Suppressor macrophage (primary cell): Measurements from ENCODE around the gene BEX1.
A peak's percentile ranks its signal among the peaks of the same experiment; 100 is the strongest.
"Not testable (repeated sequence)": the region's sequence is repeated elsewhere in the genome, so short reads cannot be mapped to it uniquely, and the experiment has no call there.

ENCODE experiments used
- DNase-seq, 4 experiments: peaks; one replicate each; pipeline ENCODE4 v3.0.0-alpha.2; 2020 to 2022
- total RNA-seq, 17 experiments: gene quantifications; one replicate each; lab custom pipeline; 2026; ENCODE audit warnings: mixed read lengths in 6 of 17, inconsistent platforms in 3 of 17; lab: John Stamatoyannopoulos, UW

Gene BEX1
- total RNA-seq, result 0.04 to 1.1 (median 0.25) reads per million in 17 experiments

DNA sequence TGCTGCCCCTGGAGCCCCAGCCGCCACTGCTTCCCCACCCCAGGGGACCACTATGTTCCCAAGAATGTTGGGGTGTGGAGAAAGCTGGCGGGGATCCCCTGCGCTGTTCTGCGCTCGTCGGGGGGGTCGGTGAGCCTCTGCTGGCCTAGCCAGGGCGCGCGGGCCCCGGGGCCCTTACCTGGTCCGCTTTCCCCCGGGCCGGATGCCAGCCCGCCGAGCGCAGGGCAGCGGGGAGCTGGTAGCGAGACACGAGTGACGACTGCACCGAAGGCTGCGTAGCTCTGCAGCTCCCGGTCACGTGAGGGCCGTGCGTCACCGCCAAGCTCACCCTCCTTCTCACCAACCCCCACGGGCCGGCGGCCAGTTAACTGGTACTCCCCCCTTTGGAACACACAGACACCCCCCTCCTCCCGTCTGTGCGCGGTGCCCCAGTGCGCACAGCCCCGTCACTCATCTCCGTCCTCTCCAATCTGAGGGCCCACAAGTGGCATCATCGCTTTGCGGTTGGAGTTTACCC is at the start of gene BEX1:
TSS of gene BEX1 (minus strand) at position 254 of the 517 bp plus-strand sequence. CDS start 897 bp downstream, outside the sequence.
- DNase-seq, result peak in 3 of 4 experiments; percentile 12 to 20 (median 15)

DNA sequence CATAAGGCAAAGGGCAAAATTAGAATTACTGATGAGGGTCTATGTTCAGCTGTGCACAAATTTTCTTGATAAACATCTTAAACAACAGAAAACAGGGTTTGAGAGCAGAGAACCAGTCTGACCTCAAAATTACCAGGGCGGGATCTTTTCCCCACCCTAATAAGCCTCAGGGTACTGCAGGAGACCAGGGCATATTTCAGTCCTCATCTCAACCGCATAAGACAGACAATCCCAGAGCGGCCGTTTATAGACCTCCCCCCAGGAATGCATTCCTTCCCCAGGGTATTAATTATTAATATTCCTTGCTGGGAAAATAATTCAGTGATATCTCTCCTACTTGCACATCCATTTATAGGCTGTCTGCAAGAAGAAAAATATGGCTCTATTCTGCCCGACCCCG is 45.5 kb upstream of the BEX1 start:
- DNase-seq, result not testable (repeated sequence)

DNA sequence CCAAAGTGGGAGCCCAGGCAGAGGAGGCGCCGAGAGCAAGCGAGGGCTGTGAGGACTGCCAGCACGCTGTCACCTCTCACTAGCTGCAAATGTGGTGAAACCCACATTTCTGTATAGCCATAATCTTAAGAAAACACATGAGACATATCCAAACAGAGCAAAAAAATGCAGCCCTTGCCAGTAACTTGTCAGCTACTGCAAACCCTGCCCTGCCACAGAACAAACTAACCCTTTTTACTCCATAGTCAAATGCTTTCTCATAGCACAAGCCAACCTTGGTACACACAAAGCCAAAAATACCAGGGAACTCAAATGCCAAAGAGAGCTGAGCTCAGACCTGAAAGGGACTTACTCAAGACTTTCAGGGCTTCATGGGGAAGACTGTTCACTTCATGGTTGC is 43.9 kb upstream of the BEX1 start:
- no peak for DNase-seq

DNA sequence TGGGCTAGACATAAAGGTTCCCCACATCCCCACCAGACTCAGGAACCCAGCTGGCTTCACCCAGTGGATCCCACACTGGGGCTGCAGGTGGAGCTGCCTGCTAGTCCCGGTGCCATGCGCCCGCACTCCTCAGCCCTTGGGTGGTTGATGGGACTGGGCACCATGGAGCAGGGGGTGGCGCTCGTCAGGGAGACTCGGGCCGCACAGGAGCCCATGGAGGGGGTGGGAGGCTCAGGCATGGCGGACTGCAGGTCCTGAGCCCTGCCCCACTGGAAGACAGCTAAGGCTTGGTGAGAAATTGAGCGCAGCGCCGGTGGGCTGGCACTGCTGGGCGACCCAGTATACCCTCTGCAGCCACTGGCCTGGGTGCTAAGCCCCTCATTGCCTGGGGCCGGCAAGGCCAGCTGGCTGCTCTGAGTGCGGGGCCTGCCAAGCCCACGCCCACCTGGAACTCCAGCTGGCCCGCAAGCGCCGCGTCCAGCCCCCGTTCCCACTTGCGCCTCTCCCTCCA is 43.3 kb upstream of the BEX1 start:
- DNase-seq, result not testable (repeated sequence)

DNA sequence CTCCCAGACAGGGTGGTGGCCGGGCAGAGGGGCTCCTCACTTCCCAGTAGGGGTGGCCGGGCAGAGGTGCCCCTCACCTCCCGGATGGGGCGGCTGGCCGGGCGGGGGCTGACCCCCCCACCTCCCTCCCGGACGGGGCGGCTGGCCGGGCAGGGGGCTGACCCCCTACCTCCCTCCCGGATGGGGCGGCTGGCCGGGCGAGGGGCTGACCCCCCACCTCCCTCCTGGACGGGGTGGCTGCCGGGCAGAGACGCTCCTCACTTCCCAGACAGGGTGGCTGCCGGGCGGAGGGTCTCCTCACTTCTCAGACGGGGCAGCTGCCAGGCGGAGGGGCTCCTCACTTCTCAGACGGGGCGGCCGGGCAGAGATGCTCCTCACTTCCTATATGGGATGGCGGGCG is 40.4 kb upstream of the BEX1 start:
- not testable (repeated sequence) for DNase-seq

DNA sequence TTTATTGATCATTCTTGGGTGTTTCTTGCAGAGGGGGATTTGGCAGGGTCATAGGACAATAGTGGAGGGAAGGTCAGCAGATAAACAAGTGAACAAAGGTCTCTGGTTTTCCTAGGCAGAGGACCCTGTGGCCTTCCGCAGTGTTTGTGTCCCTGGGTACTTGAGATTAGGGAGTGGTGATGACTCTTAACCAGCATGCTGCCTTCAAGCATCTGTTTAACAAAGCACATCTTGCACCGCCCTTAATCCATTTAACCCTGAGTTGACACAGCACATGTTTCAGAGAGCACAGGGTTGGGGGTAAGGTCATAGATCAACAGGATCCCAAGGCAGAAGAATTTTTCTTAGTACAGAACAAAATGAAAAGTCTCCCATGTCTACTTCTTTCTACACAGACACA is 39.9 kb upstream of the BEX1 start:
- not testable (repeated sequence) for DNase-seq

DNA sequence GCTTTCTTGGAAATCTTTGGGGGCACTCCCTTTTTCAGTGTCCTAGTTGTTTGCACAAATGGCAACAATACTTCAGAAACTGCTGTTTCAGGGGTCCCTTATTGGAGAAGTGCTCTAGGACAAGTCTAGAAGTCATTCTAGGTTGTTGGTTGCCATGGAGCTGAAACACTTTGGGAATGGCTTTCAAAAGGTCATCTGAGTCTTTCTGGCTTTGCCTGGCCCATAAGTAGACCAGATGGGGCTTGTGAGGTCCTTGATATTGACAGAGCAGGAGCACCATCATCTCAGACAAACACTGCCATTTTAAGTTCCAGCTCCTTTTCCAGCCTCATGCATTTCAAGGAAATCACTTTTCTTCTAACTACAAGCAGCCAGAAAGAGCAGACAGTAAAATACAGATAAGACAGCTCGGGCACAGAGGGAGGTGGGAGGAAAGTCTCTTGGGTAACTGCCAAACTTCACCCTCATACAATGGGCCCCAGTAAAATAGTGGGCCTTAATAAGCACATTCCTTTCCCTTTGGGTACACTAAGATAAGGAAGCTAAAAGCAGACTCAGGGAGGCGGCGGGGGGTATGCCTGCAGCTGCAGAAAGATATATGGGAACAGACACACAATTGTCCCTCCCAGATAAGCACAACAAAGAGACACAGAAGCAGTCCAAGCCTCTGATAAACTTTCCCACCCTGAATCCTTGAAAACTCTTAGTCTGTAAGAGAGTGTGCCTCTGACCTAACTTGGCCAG is 37.5 kb upstream of the BEX1 start:
- no peak for DNase-seq

DNA sequence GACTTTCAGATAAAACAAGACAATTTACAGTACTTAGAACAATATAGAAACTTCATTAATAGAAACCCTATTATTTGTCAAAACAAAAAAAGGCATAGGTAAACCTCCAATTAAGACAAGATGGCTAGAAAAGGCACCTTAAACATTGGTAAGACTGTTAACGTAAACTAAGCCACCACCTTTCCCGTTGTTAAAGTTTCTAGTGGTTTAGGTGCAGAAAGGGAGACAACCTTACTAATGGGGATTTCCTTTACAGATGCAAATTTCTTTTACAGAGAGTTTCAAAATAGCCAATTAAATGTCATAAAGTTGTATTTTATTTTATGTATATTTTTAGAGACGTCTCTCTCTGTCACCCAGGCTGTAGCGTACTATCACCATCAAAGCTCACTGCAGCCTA is 36.5 kb upstream of the BEX1 start:
- DNase-seq, result no peak

DNA sequence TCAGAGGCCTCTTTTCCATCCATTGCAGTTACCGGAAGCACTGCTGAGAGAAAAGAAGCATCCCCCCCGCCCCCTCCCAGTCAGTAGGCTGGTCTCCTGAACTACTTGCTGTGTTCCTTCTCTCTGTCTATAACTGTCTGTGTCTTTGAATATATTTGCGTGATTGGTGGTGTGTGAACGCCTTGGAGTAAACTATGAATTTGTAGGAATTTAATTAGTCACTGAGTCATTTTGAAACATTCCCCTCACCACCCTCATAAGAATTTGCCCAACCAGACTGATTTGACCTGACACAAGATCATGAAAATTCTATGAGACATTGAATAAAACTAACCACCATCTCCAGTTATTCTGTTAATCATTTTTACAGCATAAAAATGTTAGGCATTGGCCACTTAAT is 35.7 kb upstream of the BEX1 start:
- no peak for DNase-seq

DNA sequence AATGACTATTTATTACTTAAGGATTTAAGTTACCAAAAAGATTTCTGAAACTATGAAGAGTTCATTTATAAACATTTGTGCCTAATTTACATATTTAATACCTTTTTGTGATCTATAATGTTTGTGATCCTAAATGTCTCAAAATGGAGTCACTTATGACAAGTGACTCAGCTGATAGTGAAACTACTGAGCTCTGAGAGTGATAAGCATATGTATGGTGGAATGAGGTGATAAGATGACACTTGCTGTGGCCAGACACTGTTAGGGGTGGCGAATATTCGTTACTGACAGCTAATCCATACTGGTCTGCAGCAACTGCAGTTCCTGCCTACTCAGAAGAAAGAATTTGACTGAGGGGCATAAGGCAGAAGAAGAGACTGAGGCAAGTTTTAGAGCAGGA is 34.5 kb upstream of the BEX1 start:
- DNase-seq, result no peak

DNA sequence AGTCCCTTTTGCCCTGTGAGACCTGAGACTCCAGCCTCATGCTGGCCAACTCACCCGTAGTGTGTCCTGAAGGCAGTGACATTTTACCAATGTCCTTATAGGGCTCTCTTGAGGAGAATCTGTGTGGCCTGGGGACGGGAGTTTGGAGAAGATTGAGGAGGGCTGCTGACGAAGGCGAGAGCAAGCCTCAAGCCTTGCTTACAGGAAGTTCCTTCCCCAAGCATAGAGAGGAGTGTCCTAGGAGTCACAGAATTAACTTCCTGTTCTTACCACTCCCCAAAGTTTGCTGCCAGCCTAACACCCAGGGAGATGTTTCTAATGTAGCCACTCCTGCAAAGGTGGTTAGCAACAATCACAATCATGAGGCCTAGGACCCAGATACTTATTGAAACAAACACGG is 29.0 kb upstream of the BEX1 start, which contains the start of gene NXF3:
TSS of gene NXF3 (minus strand) at position 202 of the 400 bp plus-strand sequence. CDS start at position 82, 120 bp downstream.
- peak; percentile 29 to 60 (median 39) for DNase-seq

DNA sequence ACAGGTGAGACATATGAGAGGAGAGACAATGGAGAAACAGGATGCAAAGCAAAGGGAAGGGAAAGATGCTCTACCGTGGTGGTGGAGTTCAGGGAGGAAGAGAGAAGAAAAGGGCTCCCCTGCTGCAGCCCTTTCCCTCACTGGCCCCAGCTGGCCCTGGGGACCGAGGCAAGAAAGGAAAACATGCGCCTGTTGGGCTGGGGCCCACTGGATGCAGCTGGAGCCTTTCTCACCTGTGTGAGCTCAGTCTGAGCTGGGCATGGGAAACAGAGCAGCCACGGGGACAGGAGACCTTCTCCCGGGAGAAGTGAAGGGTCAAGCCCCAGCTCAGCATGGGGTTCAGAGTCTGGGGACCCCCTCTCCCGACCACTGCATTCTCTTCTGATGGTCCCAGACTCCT is 17.1 kb upstream of the BEX1 start:
- no peak for DNase-seq

DNA sequence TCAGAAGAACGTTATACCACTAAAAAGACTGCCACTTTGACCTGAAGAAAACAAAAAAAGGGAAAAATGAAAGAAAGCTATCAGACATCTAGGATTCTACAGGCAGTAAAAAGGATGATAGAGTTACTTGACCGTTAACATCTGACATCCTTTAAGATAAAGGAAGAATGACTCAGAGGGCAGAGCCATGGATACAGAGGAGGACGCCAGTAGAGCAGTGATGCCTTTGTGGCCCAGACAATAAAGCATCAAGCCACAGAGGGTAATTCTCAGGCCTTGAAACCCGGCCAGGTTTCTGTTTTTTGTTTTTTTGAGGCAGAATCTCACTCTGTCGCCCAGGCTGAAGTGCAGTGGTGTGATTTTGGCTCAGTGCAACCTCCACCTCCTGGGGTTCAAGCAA is 9.5 kb upstream of the BEX1 start:
- no peak for DNase-seq

DNA sequence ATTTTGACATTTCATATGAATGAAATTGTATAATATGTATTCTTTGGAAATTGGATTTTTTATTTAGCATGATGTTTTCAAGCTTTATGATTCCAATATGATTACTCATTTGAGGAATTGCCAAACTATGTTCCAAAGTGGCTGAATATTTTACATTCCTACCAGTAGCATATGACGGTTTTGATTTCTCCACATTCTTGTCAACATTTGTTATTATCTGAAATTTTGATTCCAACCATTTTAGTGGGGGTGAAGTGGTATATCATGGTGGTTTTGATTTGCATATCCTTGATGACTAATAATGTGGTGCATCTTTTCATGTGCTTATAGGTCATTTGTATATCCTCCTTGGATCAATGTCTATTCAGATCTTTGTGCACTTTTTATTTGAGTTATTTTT is 2.6 kb upstream of the BEX1 start:
- DNase-seq, result no peak

DNA sequence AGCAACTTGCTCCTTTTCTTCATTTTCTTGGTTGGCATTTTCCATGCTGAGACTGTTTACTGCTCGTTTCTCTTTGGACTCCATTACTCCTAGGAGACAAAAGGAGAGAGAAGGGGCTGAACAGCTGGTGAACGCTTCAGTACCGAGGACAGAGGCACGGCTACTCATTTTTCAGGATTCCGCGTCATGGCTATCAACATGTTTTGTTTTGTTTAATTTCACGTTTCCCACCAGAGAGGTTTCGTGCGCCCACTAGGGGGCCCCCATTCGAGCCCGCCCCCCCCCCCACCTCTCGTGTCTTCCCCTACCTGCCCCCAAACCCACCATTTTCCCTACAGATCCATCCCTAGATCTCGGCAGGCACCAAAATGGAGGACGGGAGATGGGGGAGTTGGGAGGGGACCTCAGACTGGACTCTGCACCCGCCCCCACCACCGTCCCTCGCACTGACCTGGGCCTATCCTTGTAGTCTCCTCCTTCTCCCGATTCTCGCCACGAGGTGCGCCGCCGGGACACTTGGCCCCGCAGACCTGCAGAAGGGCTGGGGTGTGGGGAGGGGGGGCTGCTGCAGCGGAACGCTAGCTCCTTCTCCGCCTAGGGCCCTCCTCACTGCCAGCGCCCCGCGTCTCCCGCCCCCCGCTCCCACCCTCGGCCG is 653 bp downstream of the BEX1 start:
- DNase-seq, result peak in 3 of 4 experiments; percentile 11 to 40 (median 39)

DNA sequence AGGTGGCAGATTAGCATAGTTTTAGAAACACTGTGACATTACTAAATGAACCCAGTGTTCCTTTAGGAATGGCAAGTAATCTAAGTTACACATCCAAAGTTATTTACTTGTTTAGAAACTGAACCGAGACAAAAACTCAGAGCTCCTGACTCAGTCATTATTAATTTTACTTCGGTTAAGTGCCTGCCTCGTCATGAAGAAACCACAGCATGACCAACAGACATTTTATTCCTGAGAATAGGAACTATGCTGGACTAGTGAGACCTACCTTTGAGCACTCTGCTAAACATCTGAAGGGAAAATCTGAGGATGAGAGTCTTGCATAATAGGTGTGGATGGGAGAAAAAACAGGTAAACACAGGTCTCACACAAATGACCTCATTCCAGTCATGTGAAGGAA is 2.5 kb downstream of the BEX1 start:
- DNase-seq, result no peak

DNA sequence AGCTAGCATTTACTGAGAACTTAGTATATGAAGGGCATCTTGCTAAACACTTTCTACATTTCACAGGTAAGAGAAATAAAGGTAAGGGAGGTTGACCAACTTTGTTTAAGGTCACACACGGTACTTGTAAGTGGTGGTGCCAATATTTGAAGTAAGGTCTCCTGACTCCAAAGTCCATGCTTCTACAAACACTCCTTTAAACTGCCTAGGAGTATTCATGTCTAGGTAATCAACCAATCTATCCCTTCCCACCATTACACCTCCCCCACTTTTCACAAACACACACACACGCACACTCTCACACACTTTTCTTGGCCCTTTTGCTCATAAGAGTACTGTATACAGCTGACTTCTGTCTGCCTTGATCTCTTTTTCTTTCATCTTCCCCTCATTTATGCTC is 7.1 kb downstream of the BEX1 start:
- DNase-seq, result no peak

DNA sequence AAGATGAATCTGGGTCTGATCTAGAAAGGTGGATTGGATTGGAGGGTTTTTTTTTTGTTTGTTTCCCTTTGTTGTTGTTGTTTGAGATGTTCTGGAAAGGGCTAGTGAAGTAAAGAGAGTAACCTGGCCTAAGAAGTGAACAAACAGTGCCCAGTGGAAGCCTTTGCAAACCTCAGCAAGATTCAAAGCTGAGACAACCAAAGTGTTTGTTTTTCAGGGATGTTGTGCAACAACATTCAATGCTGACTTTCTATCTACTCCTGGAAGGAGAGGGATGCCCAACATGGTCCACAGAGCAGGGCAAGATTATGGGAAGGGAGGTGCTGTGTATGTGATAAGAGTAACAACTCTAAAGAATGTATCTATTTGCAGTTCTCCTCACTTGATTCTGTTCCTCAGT is 11.3 kb downstream of the BEX1 start:
- DNase-seq, result no peak

DNA sequence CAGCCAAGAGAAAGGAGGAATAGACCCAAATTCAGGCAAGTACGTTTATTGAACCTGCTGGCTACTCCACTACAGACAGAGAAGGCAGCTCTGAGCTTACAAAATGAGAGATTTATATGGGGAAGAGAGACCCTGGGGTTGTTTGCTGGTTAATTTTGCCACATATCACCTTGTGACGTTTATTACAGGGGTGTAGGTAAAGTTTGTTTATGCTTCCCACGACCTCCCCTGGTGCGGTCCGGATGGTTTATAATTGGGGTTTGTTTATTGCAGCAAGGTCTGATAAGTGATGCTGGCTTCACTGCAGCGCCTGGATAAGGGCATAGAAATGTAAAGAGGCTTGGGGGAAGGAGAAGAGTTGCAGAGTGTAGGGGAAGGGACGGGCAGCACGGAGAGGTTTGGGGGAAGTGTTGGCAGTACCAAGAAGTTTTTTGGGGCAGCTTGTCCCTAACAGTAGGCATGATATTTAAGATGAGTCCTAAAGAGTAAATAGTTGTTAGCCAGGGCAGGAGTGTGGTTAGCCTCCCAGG is 12.6 kb downstream of the BEX1 start:
- DNase-seq, result no peak

DNA sequence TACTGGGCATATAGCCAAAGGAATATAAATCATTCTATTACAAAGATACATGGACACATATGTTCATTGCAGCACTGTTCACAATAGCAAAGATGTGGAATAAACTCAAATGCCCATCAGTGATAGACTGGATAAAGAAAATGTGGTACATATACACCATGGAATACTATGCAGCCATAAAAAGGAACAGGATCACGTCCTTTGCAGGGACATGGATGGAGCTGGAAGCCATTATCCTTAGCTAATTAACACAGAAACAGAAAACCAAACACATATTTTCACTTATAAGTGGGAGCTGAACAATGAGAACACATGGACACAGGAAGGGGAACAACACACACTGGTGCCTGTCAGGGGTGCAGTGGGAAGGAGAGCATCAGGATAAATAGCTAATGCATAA is 30.6 kb downstream of the BEX1 start:
- DNase-seq, result not testable (repeated sequence)

DNA sequence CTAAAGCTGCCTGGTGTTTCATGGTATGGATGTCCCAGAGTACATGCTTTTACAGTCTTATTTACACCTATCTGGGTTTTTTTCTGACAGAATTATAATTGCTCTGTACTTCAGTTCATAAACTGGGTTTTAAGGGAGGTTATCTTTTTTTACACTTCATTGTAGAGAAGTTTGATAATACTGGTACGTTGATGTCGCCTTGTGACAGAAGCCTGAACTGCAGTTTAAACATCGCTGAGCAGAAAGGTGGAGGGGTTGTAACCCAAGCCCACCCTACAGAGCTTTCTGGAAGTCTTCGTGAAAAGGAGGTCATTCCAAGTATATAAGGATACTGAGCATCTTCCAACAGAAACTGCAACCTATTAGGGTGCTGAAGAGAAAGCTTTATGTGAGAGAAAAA is 46.4 kb downstream of the BEX1 start:
- DNase-seq, result no peak

DNA sequence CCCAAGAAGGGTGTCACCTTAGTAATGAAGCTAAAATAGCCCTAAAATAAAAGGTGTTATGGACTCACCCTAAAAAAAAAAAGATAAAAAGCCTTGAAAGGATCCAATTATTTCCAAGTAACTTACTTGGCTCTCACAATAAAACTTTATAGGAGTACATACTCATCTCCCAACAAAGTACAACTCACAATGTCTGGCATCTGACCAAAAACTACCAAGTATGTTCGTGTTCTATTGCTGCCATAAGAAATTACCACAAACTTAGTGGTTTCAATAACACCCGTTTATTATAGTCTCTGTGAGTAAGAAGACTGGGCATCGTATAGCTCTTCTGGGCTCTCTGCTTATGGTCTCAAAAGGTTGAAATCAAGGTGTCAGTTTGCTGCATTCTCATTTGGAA is 51.0 kb downstream of the BEX1 start:
- DNase-seq, result no peak
